Gastroesophageal sphincter (tissue), 3 donors: ENCODE data around the gene SLC6A8.

ENCODE experiments used
- EP300 ChIP-seq: sonication (generic); formaldehyde crosslinking; IDR thresholded peaks from one replicate; pipeline ENCODE4 v1.6.1; 2017; ENCODE audit warnings: antibody characterized with exemption, mild to moderate bottlenecking
- POLR2A ChIP-seq, 2 donors: fragments of 450-650 bp; IDR thresholded peaks; one replicate each; pipeline ENCODE4 v1.6.1; 2017; ENCODE audit warnings: antibody characterized with exemption in 2 of 2, mild to moderate bottlenecking in 2 of 2, moderate library complexity in 1 of 2
- POLR2AphosphoS5 ChIP-seq: sonication (generic); formaldehyde crosslinking; IDR thresholded peaks from one replicate; pipeline ENCODE4 v1.6.1; 2017; ENCODE audit warnings: antibody characterized with exemption
- TF ChIP-seq, protein P1 (sequence below), 4 experiments: fragments of 200-600 bp in 2 of 4; fragments of 450-650 bp in 2 of 4; sonication (generic) in 1 of 4; IDR thresholded peaks; one replicate each; pipeline ENCODE4 v1.5.1; 2017 to 2019; ENCODE audit warnings: antibody characterized with exemption in 4 of 4, mild to moderate bottlenecking in 2 of 4, moderate library complexity in 2 of 4

GRCh38 chrX:153638041-153638371, 49.7 kb upstream of the SLC6A8 start:
- TF ChIP-seq POLR2A (IDR thresholded peaks at IDR 0.05), result no peak
- no peak for TF ChIP-seq POLR2AphosphoS5
- TF ChIP-seq, protein P1, sequence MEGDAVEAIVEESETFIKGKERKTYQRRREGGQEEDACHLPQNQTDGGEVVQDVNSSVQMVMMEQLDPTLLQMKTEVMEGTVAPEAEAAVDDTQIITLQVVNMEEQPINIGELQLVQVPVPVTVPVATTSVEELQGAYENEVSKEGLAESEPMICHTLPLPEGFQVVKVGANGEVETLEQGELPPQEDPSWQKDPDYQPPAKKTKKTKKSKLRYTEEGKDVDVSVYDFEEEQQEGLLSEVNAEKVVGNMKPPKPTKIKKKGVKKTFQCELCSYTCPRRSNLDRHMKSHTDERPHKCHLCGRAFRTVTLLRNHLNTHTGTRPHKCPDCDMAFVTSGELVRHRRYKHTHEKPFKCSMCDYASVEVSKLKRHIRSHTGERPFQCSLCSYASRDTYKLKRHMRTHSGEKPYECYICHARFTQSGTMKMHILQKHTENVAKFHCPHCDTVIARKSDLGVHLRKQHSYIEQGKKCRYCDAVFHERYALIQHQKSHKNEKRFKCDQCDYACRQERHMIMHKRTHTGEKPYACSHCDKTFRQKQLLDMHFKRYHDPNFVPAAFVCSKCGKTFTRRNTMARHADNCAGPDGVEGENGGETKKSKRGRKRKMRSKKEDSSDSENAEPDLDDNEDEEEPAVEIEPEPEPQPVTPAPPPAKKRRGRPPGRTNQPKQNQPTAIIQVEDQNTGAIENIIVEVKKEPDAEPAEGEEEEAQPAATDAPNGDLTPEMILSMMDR (IDR thresholded peaks at IDR 0.05), result no peak
- TF ChIP-seq EP300, result no peak
